Measurements from ENCODE around the gene ACOT8.
"Not testable (repeated sequence)": the region's sequence is repeated elsewhere in the genome, so short reads cannot be mapped to it uniquely, and the experiment has no call there.

Gene ACOT8

DNA sequence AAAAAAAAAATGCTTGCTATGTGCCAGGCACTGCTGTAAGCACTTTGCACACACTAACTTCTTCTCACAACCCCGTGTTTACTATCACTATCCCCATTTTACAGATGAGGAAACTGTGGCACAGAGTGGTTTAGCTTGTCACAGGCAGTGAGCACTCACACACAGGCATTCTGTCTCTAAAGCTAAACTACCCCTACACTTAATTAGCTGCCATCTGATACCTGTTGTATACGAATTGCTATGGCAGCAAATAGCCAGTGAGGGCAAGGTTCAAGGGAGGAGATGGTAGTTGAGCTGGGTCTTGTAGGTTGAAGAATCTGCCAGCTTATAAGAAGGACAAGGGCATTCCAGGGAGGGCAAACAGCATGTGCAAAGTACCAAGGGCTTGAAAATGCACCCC, 35.2 kb downstream of the ACOT8 start:
- Mint-ChIP-seq H3K36me3 (ENCODE audit: low read depth) (no peaks in the 10 kb centered on the region), H3K9me3 (no peaks in the 10 kb centered on the region), H3K4me1 (ENCODE audit: low read depth) (peaks cover 28% of the 10 kb centered on the region), H3K4me3 (no peak overlapping the region), H3K27ac (no peak overlapping the region), H3K27me3 (peaks cover 36% of the 10 kb centered on the region)
- intact Hi-C loops (cut with micrococcal nuclease): no loop called here

DNA sequence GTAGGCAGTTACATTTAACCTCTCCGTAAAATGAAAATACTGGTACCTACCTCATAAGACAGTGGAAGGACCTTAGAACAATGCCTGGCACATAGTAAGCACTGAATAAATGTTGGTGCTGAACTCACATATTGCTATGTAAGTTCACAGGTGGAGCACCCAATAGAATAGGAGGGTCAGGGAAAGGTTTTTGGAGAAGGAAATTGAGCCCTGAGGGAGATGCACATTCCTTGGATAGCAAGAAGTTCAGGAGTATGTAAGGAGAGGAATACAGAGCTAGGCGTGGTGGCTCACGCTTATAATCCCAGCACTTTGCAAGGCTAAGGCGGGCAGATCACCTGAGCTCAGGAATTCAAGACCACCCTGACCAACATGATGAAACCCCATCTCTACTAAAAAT, 37.7 kb downstream of the ACOT8 start:
- no peaks in the 10 kb centered on the region for H3K36me3 Mint-ChIP-seq (ENCODE audit: low read depth)
- intact Hi-C loops (cut with micrococcal nuclease): no loop called here
- H3K9me3 Mint-ChIP-seq: no peaks in the 10 kb centered on the region
- peaks cover 27% of the 10 kb centered on the region for H3K27me3 Mint-ChIP-seq
- H3K4me1 Mint-ChIP-seq (ENCODE audit: low read depth): peaks cover 26% of the 10 kb centered on the region
- no peak overlapping the region for H3K4me3 Mint-ChIP-seq
- H3K27ac Mint-ChIP-seq: no peak overlapping the region

DNA sequence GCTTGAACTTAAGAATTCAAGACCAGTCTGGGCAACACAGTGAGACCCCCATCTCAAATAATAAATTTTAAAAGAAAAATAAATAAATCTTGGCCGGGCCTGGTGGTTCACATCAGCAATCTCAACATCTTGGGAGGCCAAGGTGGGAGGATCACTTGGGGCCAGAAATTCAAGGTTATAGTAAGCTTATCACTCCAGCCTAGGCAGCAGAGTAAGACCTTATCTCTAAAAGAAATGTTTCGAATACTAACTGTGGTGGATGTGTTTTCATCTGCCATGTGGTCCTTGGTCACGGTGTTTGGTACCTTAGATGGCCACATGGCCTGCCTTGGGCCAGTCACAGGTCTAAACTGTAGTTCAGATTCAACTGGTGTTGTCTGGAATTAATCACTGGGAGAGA, 39.0 kb downstream of the ACOT8 start:
- Mint-ChIP-seq H3K9me3 (no peaks in the 10 kb centered on the region), H3K36me3 (ENCODE audit: low read depth) (no peaks in the 10 kb centered on the region), H3K4me3 (no peak overlapping the region), H3K4me1 (ENCODE audit: low read depth) (peaks cover 22% of the 10 kb centered on the region), H3K27ac (no peak overlapping the region), H3K27me3 (peaks cover 14% of the 10 kb centered on the region)
- intact Hi-C loops (cut with micrococcal nuclease): no loop called here

DNA sequence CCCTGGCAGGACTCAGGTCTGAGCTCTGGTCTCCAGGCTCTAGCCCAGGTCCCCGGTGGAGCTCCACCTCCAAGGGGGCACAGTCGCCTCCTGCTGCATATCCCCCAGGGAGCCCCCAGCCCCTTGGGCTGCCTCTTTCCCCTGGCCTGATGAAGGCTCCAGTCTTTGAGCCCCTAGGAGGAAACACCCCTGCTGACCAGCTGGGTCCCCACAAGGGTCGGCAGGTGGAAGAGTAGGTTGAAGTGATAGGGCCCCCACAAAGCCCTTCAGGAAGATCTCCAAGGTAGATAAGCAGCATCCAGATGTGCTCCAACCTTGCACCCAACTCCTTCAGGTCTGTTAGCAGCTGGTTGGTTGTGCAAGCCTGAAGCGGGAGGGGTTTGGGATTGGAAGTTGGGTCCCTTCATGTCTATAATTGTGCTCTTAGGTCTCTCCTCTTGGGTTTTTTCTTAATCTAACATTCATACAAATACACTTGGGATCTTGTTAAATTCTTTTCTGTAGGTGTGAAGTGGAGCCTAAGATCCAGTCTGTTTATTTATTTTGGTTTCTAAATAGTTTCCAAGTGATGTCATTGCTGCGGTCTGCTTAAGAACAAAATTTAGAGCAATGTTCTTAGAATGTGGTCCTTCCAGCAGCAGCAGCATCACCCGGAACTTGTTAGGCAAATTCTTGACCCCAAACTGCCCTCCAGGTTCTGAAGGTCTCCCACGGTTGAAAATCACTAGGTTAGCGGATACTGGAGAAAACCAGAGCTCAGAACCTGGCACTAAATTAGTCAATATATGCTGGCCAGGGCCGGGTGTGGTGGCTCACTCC, 39.6 kb downstream of the ACOT8 start:
- Mint-ChIP-seq H3K9me3 (no peaks in the 10 kb centered on the region), H3K27ac (no peak overlapping the region), H3K27me3 (peaks cover 8% of the 10 kb centered on the region), H3K36me3 (ENCODE audit: low read depth) (no peaks in the 10 kb centered on the region), H3K4me3 (no peak overlapping the region), H3K4me1 (ENCODE audit: low read depth) (peaks cover 22% of the 10 kb centered on the region)
- intact Hi-C loops (cut with micrococcal nuclease): no loop called here

DNA sequence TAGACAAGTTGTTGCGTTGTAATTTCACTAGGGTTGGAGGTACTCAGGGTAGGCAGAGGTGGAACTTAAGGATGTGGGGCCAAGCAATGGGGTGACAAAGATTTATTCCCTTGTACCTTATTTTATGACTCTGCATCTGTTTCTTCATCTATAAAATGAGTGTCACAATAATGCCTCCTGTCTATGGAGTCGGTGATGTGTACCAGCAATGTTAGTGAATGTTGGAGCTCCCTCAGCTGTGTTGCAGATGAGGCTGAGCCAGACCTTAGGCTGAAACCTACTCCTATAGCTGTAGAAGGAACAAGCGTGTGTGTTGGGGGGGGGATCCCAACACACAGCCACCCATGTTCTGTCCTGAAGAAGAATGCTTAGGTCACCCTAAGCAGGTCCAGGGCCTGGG, 40.2 kb downstream of the ACOT8 start:
- Mint-ChIP-seq H3K27ac (no peak overlapping the region), H3K36me3 (ENCODE audit: low read depth) (peaks cover 2% of the 10 kb centered on the region)
- intact Hi-C loops (cut with micrococcal nuclease): no loop called here

DNA sequence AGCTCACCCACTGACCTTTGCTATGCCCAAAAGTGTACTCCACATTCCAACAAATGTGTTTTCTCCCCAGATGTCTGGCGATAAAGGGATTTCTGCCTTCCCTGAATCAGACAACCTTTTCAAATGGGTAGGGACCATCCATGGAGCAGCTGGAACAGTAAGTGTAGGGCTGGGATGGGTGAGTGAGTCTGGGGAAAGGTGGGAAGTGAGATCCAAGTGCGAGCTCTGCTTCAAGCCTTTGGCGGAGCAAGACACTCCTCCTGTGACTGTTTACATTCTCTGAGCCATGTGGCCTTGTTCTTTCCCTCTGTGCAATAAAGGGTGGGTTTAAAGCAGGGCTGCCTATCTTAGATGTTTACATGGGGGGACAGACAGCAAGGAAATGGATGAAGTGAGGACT, 42.9 kb downstream of the ACOT8 start:
- intact Hi-C loops (cut with micrococcal nuclease): no loop called here
- Mint-ChIP-seq H3K27ac (no peak overlapping the region), H3K9me3 (no peaks in the 10 kb centered on the region), H3K36me3 (ENCODE audit: low read depth) (peaks cover 28% of the 10 kb centered on the region), H3K4me3 (no peak overlapping the region), H3K4me1 (ENCODE audit: low read depth) (peaks cover 18% of the 10 kb centered on the region), H3K27me3 (no peaks in the 10 kb centered on the region)

More for the DNA sequence above, 40.2 kb downstream of the ACOT8 start:
- H3K4me3 Mint-ChIP-seq: no peak overlapping the region
- no peaks in the 10 kb centered on the region for H3K9me3 Mint-ChIP-seq
- H3K4me1 Mint-ChIP-seq (ENCODE audit: low read depth): peaks cover 22% of the 10 kb centered on the region
- peaks cover 2% of the 10 kb centered on the region for H3K27me3 Mint-ChIP-seq

DNA sequence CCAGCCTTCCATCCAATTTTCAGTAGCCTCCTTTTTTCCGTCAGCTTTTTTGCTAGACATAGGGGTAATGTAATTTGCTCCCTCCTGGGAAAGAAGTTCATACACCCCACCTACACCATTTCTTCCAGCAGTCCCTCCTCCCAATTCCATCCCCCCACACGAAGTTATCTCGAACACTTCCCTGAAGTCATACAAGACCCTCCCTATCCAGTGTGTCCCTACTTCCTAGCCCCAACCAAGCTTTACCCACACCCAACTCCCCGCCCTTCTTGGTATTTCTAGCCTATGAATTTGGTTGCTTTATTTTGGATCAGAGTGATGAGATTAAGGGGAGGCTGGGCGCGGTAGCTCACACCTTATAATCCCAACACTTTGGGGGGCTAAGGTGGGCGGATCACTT, 43.7 kb downstream of the ACOT8 start:
- intact Hi-C loops (cut with micrococcal nuclease): loop anchor here (2.0 kb wide), 1 partner anchor 43 kb away; the partner anchor contains the start of genes ACOT8 and ZSWIM3
- no peaks in the 10 kb centered on the region for H3K9me3 Mint-ChIP-seq
- no peak overlapping the region for H3K27ac Mint-ChIP-seq
- peak overlapping the region; percentile 83 for H3K4me3 Mint-ChIP-seq
- peaks cover 37% of the 10 kb centered on the region for H3K36me3 Mint-ChIP-seq (ENCODE audit: low read depth)
- H3K27me3 Mint-ChIP-seq: no peaks in the 10 kb centered on the region
- peaks cover 18% of the 10 kb centered on the region for H3K4me1 Mint-ChIP-seq (ENCODE audit: low read depth)

DNA sequence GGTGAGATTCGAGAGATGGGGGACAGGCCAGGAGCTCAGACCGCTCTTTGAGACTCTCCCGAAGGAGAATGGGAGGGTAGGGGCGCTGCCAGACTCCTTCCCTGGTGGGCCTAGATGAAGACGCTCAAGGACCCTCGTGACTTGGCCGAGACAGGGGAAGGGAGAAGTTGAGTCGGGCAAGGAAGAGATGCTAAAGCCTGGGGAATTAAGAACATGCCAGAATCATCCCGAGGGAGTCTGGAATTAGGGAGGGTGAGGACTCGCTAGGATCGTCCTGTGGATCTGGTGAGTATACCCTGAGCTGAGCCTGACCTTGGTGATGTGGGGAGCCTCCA, 44.2 kb downstream of the ACOT8 start:
- intact Hi-C loops (cut with micrococcal nuclease): loop anchor here (2.0 kb wide), 1 partner anchor 44 kb away; the partner anchor contains the start of genes ACOT8 and ZSWIM3
- Mint-ChIP-seq H3K4me3 (peak overlapping the region; percentile 83), H3K27me3 (no peaks in the 10 kb centered on the region), H3K36me3 (ENCODE audit: low read depth) (peaks cover 42% of the 10 kb centered on the region), H3K27ac (peak overlapping the region; percentile 39), H3K4me1 (ENCODE audit: low read depth) (peaks cover 18% of the 10 kb centered on the region), H3K9me3 (no peaks in the 10 kb centered on the region)

DNA sequence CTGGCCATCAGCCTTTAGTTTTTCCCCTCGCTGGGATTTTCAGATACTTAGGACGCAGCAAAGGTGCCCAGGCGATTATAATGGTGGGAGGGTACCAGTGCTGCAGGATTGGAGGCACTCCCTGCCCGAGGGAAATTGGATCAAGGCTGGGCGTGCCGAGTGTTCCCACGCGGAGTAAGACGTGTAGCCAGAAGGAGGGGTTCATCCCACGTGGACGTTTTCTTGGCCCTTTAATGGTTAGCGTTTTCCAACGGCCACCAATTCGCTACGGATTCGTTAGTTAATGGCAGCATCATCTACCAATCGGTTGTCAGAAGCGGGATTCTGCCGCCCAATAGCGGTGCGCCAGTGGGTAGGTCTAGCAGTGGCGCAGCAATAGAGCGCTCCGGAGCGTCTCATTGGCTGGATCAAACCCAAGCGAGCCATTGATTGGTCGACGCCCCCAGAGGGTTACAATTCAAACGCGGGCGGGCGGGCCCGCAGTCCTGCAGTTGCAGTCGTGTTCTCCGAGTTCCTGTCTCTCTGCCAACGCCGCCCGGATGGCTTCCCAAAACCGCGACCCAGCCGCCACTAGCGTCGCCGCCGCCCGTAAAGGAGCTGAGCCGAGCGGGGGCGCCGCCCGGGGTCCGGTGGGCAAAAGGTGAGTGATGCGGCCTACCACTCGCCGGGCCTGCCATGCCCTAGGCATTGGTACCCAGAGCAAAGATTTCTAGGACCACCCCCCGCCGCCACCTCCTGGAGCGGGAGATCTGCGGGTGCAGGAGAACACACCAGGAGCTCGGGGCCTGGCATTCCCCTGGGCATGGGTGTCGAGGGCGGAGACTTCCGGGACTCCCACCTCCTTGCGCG, 44.8 kb downstream of the ACOT8 start, which contains the start of gene UBE2C:
UBE2C (plus strand) TSS at position 488 of the 849 bp plus-strand sequence; CDS start at position 540, 52 bp downstream.
- Mint-ChIP-seq H3K27ac (peak within 1 kb of the TSS; percentile 39), H3K9me3 (no peaks in the 10 kb centered on the region), H3K36me3 (ENCODE audit: low read depth) (peaks cover 48% of the 10 kb centered on the region), H3K4me3 (peak within 1 kb of the TSS; percentile 83), H3K27me3 (no peaks in the 10 kb centered on the region), H3K4me1 (ENCODE audit: low read depth) (peaks cover 18% of the 10 kb centered on the region)
- intact Hi-C loops (cut with micrococcal nuclease): loop anchor here (2.0 kb wide), 1 partner anchor 44 kb away; the partner anchor contains the start of genes ACOT8 and ZSWIM3

DNA sequence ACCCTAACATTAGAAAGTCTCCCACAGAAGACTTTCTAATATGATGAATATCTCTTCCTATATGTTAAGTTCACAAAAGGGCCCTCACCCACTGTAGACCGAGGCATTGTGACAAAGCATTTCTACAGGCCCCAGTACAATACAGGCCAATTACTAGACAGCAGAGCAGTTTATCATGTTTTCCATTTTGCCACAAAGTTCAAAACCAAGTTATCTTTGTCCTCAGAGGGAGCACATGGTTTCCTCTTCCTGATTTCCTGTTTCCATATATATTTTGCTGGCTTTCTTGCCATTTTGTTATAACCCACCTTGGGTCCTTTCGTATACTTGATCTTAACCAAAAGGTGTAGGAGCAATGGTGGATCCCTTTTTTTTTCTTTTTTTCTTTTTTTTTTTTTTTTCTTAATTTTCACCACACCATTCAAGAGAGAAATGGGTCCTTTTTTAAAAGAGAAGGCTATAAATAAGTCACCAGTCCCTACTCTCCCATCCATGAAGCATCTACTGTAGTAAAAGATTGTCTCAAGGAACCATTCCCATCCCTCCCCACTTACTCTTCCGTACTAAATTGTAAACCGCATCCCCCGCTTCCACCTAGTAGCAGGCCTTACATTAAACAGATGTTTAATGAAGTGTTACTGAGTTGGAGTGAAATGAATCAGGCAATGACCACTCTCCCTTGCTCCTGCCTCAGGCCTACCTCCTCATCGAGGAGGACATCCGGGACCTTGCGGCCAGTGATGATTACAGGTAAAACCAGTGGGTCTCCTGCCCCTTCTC, 46.8 kb downstream of the ACOT8 start:
- intact Hi-C loops (cut with micrococcal nuclease): no loop called here
- H3K4me3 Mint-ChIP-seq: no peak overlapping the region

DNA sequence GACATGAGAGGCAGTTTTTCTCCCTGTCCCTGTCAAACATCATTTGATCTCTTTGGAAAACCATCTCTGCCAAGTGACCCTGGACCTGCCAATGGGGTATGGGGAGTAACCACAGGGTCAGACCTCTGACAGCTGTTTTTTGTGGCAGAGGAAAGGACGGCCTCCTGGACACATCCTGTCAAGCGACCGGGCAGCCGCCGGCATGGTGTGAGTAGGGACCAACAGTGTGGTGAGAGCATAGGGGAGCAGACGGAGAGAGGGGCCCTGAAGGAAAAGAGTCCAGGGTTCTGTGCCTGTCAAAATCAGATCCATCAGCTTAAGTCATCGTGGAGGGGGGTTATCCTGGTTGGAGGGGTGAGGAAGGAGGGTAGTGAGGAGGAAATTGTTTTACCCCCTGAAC, 55.3 kb downstream of the ACOT8 start:
- H3K36me3 Mint-ChIP-seq (ENCODE audit: low read depth): peaks cover 91% of the 10 kb centered on the region
- peaks cover 18% of the 10 kb centered on the region for H3K4me1 Mint-ChIP-seq (ENCODE audit: low read depth)
- no peak overlapping the region for H3K4me3 Mint-ChIP-seq
- H3K27ac Mint-ChIP-seq: no peak overlapping the region
- intact Hi-C loops (cut with micrococcal nuclease): loop anchor here (10.0 kb wide), 1 partner anchor 83 kb away; the partner anchor contains the start of genes SPATA25 and ZSWIM1
- H3K9me3 Mint-ChIP-seq: no peaks in the 10 kb centered on the region
- no peaks in the 10 kb centered on the region for H3K27me3 Mint-ChIP-seq

More for the DNA sequence above, 46.8 kb downstream of the ACOT8 start:
- H3K27ac Mint-ChIP-seq: no peak overlapping the region
- peaks cover 68% of the 10 kb centered on the region for H3K36me3 Mint-ChIP-seq (ENCODE audit: low read depth)
- no peaks in the 10 kb centered on the region for H3K9me3 Mint-ChIP-seq
- H3K27me3 Mint-ChIP-seq: no peaks in the 10 kb centered on the region
- peaks cover 18% of the 10 kb centered on the region for H3K4me1 Mint-ChIP-seq (ENCODE audit: low read depth)

DNA sequence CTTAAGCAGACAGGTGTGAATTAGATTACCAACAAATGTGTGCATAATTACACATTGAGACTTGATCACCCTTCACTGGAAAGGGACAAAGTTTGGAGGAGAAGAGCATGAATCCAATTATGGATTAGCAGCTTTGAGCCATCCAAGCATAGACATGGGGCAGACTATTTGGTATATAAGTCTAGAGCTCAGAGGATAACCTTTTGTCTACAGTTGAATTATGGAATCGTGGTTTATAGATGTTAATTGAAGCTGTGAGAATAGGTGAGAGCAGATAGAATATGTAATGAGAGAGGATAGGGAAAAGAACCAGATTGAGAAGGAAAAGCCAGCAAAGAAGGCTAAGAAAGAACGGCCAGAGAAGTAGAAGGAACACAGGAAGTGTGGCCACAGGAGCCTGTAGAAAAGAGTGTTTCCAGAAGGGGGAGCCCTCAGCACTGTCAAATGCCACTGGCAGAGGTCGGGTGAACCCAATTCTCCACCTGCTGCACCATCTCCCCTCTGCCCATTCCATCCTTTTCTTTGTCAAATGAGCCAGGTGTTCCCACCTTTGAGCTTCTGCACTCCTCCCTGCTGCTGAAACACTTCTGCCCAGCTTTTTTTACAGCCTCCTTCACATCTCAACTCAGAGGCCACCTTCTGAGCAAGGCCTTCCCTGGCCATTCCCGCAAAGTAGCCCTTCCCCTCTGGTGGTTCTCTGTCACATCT, 58.1 kb downstream of the ACOT8 start:
- H3K36me3 Mint-ChIP-seq (ENCODE audit: low read depth): peaks cover 91% of the 10 kb centered on the region
- no peak overlapping the region for H3K4me3 Mint-ChIP-seq
- no peaks in the 10 kb centered on the region for H3K9me3 Mint-ChIP-seq
- H3K4me1 Mint-ChIP-seq (ENCODE audit: low read depth): peaks cover 29% of the 10 kb centered on the region
- intact Hi-C loops (cut with micrococcal nuclease): loop anchor here (2.0 kb wide), 1 partner anchor 164 kb away; no protein-coding TSS in a partner anchor
- H3K27ac Mint-ChIP-seq: peak overlapping the region; percentile 20
- H3K27me3 Mint-ChIP-seq: no peaks in the 10 kb centered on the region

DNA sequence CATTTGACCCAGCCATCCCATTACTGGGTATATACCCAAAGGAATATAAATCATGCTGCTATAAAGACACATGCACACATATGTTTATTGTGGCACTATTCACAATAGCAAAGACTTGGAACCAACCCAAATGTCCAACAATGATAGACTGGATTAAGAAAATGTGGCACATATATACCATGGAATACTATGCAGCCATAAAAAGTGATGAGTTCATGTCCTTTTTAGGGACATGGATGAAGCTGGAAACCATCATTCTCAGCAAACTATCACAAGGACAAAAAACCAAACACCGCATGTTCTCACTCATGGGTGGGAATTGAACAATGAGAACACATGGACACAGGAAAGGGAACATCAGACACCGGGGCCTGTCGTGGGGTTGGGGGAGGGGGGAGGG, 59.2 kb downstream of the ACOT8 start:
- peaks cover 91% of the 10 kb centered on the region for H3K36me3 Mint-ChIP-seq (ENCODE audit: low read depth)

More for the DNA sequence above, 59.2 kb downstream of the ACOT8 start:
- H3K27me3 Mint-ChIP-seq, H3K27ac Mint-ChIP-seq, H3K4me3 Mint-ChIP-seq, H3K9me3 Mint-ChIP-seq: not testable (repeated sequence)
- H3K4me1 Mint-ChIP-seq (ENCODE audit: low read depth): peaks cover 31% of the 10 kb centered on the region
- intact Hi-C loops (cut with micrococcal nuclease): loop anchor here (2.0 kb wide), 1 partner anchor 165 kb away; no protein-coding TSS in a partner anchor
